Measurements from ENCODE around the gene USP9Y.

DNA sequence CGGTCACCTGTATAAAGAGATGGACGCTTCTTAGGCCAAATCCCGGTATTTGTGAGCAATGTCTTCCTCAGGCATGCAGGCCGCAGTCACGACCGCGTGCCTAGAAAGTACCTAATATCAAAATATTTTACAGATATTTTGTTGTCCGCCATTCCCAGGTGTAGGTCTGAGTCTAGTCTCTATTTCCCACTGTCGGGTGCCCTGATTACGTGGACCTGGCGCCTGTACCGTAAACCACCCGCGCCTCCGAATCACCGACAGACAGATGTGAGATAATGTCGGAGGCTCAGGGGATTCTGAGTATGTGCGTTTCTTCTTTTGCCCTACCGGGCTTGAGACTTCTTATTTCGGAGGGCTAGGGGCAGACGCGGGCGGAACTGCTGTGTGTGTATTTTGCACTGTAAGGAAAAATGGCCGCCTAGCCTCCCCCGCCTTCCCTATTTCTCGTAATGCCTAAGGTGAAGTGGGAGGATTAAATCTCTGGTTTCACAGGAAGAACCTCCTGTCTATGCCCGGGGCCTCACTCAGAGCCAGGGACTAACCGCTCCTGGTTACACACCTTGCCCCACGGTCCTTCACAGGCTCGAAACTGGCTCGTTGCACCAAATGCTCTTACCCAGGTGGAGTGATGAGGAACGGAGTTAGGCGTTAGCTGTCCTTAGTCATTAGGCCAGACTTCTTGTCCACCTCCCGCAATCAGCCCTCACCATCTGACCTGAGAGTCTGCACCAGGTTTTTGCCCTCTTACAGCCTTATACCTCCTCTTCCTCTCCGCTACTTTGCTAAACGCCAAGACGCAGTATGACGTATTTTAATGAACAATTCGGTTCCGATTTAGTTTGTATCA lies 38.1 kb upstream of the USP9Y start:
- no peak for TF ChIP-seq CTCF (IDR thresholded peaks at IDR 0.05; ENCODE audit: extremely low read depth in 1 of 2, insufficient read depth in 1 of 2, low read depth in 1 of 2, low read length in 2 of 2)
- no peak for TF ChIP-seq POLR2A (IDR thresholded peaks at IDR 0.05; ENCODE audit: low read depth, low read length)
- TF ChIP-seq JUN (IDR thresholded peaks at IDR 0.05; ENCODE audit: borderline replicate concordance, insufficient read depth, insufficient read length, low read depth) = no peak
- TF ChIP-seq POLR2AphosphoS5 (IDR thresholded peaks at IDR 0.05; ENCODE audit: insufficient read depth, low read depth, low read length) = no peak
